Caco-2 (cell line): Measurements from ENCODE around the gene DOHH. TPM values are rescaled to one million over a fixed set of nuclear protein-coding genes. Genes with fewer than 3 reads are reported as not detected.

Source experiments
- BruUV-seq: library from RNA; stranded (reverse); fragments of 400-500 nt; replicated peaks from 2 replicates; lab custom pipeline; 2021; lab: Mats Ljungman, UMichigan
- CTCF ChIA-PET: fragments of 300-600 bp; sonication (Branson Sonifier 250); formaldehyde crosslinking; loops from one replicate; lab custom pipeline; 2022; ENCODE audit warnings: antibody characterized with exemption; lab: Charles Lee
- POLR2A ChIA-PET: fragments of 300-600 bp; sonication (Branson Sonifier 250); formaldehyde crosslinking; loops from one replicate; lab custom pipeline; 2022; ENCODE audit warnings: antibody characterized with exemption; lab: Charles Lee
- DNase-seq, 2 experiments: peaks; one replicate each; pipeline versions ENCODE4 v3.0.0 to v3.0.0-alpha.2; 2020 to 2022
- H3K27me3 ChIP-seq: replicated peaks from 2 replicates; pipeline ENCODE4 v1.6.0; 2011; ENCODE audit warnings: low read length; ENCODE audit not compliant: control insufficient read depth, insufficient read depth
- H3K36me3 ChIP-seq: 2 replicates; pipeline ENCODE4 v1.5.1; 2011; ENCODE audit warnings: low read length; ENCODE audit not compliant: control insufficient read depth, insufficient read depth
- H3K4me1 ChIP-seq: fragments of 250-450 bp; sonication (Bioruptor Pico); 2 replicates; pipeline ENCODE4 v1.5.1; 2020; ENCODE audit warnings: mild to moderate bottlenecking
- H3K4me3 ChIP-seq: 2 replicates; pipeline ENCODE4 v1.5.1; 2011; ENCODE audit warnings: low read depth, mild to moderate bottlenecking, control low read depth, low read length
- H3K9me3 ChIP-seq: fragments of 250-450 bp; sonication (Bioruptor Pico); 2 replicates; pipeline ENCODE4 v1.5.1; 2020; ENCODE audit warnings: mild to moderate bottlenecking, moderate library complexity
- H3K27ac Mint-ChIP-seq: one replicate; pipeline ENCODE4 v1.8.0; 2022; ENCODE audit warnings: mixed read lengths; ENCODE audit not compliant: unreplicated experiment
- H3K27me3 Mint-ChIP-seq: one replicate; pipeline ENCODE4 v1.8.0; 2022; ENCODE audit warnings: mixed read lengths; ENCODE audit not compliant: insufficient read depth, unreplicated experiment
- H3K36me3 Mint-ChIP-seq: one replicate; pipeline ENCODE4 v1.8.0; 2022; ENCODE audit warnings: mild to moderate bottlenecking, mixed read lengths; ENCODE audit not compliant: insufficient read depth, unreplicated experiment
- H3K4me1 Mint-ChIP-seq: one replicate; pipeline ENCODE4 v1.8.0; 2022; ENCODE audit warnings: low read depth, mixed read lengths; ENCODE audit not compliant: unreplicated experiment
- H3K4me3 Mint-ChIP-seq: one replicate; pipeline ENCODE4 v1.8.0; 2022; ENCODE audit warnings: mild to moderate bottlenecking, moderate library complexity, mixed read lengths; ENCODE audit not compliant: unreplicated experiment
- H3K9me3 Mint-ChIP-seq: one replicate; pipeline ENCODE4 v1.8.0; 2022; ENCODE audit warnings: mixed read lengths; ENCODE audit not compliant: unreplicated experiment
- CTCF ChIP-seq, 2 experiments: fragments of 200-600 bp in 1 of 2; IDR thresholded peaks; 1 replicate in 1 of 2; 2 replicates in 1 of 2; pipeline versions ENCODE4 v1.5.1 to v1.8.0; 2011 to 2022; ENCODE audit warnings: antibody characterized with exemption in 1 of 2, control low read depth in 1 of 2, inconsistent platforms in 1 of 2, low read depth in 1 of 2, low read length in 1 of 2, mild to moderate bottlenecking in 1 of 2, moderate library complexity in 1 of 2; ENCODE audit not compliant: insufficient read depth in 1 of 2, severe bottlenecking in 1 of 2, unreplicated experiment in 1 of 2
- intact Hi-C: fragments of 100-400 bp; cut with micrococcal nuclease; formaldehyde crosslinking; loops from one replicate; pipeline ENCODE4 v1.10.0; 2022; ENCODE audit not compliant: unreplicated experiment
- total RNA-seq: library from RNA; stranded (reverse); gene quantifications from 2 replicates; pipeline ENCODE4 v1.2.3, GENCODE V29; 2022

Gene DOHH
- total RNA-seq, 1 experiment from 2014 or later, result 17.4 TPM

GRCh38 chr19:3524904-3525451 lies 24.5 kb upstream of the DOHH start:
- TF ChIP-seq CTCF (IDR thresholded peaks at IDR 0.05; ENCODE audit: insufficient read depth in 1 of 2, low read depth in 1 of 2, low read length in 1 of 2, severe bottlenecking in 1 of 2, unreplicated experiment in 1 of 2), result no peak
- CTCF ChIA-PET, result no interaction called here
- Mint-ChIP-seq H3K9me3 (no peaks in the 10 kb centered on the region), H3K4me1 (peaks cover 6% of the 10 kb centered on the region), H3K27ac (no peak overlapping the region), H3K36me3 (peaks cover 29% of the 10 kb centered on the region), H3K27me3 (no peaks in the 10 kb centered on the region), H3K4me3 (no peak overlapping the region)
- H3K4me3 ChIP-seq, result no peak overlapping the region
- POLR2A ChIA-PET, result no interaction called here
- BruUV-seq, result no TSS peak
- no peak for DNase-seq
- no peaks in the 10 kb centered on the region for H3K9me3 ChIP-seq
- H3K4me1 ChIP-seq, result no peaks in the 10 kb centered on the region
- no peaks in the 10 kb centered on the region for H3K27me3 ChIP-seq
- intact Hi-C loops, result no loop called here
- 0 out of 2 replicates have a peak, but pooled peaks cover 1% of the 10 kb centered on the region for H3K36me3 ChIP-seq

GRCh38 chr19:3524078-3524842 lies 23.8 kb upstream of the DOHH start:
- no peak overlapping the region for H3K4me3 Mint-ChIP-seq
- no peak for TF ChIP-seq CTCF (IDR thresholded peaks at IDR 0.05; ENCODE audit: insufficient read depth in 1 of 2, low read depth in 1 of 2, low read length in 1 of 2, severe bottlenecking in 1 of 2, unreplicated experiment in 1 of 2)
- no peaks in the 10 kb centered on the region for H3K4me1 ChIP-seq
- no peak overlapping the region for H3K27ac Mint-ChIP-seq
- peaks cover 36% of the 10 kb centered on the region for H3K36me3 Mint-ChIP-seq
- no peaks in the 10 kb centered on the region for H3K9me3 ChIP-seq
- intact Hi-C loops, result no loop called here
- POLR2A ChIA-PET, result no interaction called here
- no peak for DNase-seq
- H3K27me3 Mint-ChIP-seq, result no peaks in the 10 kb centered on the region
- H3K27me3 ChIP-seq, result no peaks in the 10 kb centered on the region
- H3K9me3 Mint-ChIP-seq, result no peaks in the 10 kb centered on the region
- CTCF ChIA-PET, result no interaction called here
- BruUV-seq, result no TSS peak
- 0 out of 2 replicates have a peak, but pooled peaks cover 1% of the 10 kb centered on the region for H3K36me3 ChIP-seq
- peaks cover 6% of the 10 kb centered on the region for H3K4me1 Mint-ChIP-seq
- no peak overlapping the region for H3K4me3 ChIP-seq

GRCh38 chr19:3523361-3524077 lies 23.0 kb upstream of the DOHH start:
- no peak overlapping the region for H3K4me3 Mint-ChIP-seq
- ChIA-PET CTCF (no interaction called here), POLR2A (no interaction called here)
- H3K27me3 Mint-ChIP-seq, result no peaks in the 10 kb centered on the region
- H3K36me3 Mint-ChIP-seq, result peaks cover 36% of the 10 kb centered on the region
- Histone ChIP-seq H3K4me3 (no peak overlapping the region), H3K9me3 (no peaks in the 10 kb centered on the region), H3K4me1 (no peaks in the 10 kb centered on the region), H3K27me3 (no peaks in the 10 kb centered on the region), H3K36me3 (0 out of 2 replicates have a peak, but pooled peaks cover 1% of the 10 kb centered on the region)
- TF ChIP-seq CTCF (IDR thresholded peaks at IDR 0.05; ENCODE audit: insufficient read depth in 1 of 2, low read depth in 1 of 2, low read length in 1 of 2, severe bottlenecking in 1 of 2, unreplicated experiment in 1 of 2), result no peak
- BruUV-seq, result no TSS peak
- H3K27ac Mint-ChIP-seq, result no peak overlapping the region
- DNase-seq, result no peak
- H3K4me1 Mint-ChIP-seq, result peaks cover 6% of the 10 kb centered on the region
- H3K9me3 Mint-ChIP-seq, result no peaks in the 10 kb centered on the region
- intact Hi-C loops, result no loop called here
